Endothelial cell of umbilical vein (primary cell): ENCODE measurements around the gene NECAB2. TPM values are rescaled to one million over a fixed set of nuclear protein-coding genes. Genes with fewer than 3 reads are reported as not detected.

Experiments used
- BruUV-seq: library from RNA; stranded (reverse); fragments of 400-500 nt; replicated peaks from 2 replicates; lab custom pipeline; 2021; lab: Mats Ljungman, UMichigan
- CTCF ChIA-PET: fragments of 300-600, 350-600 bp; sonication (Branson Sonifier 250); formaldehyde crosslinking; loops from one replicate; lab custom pipeline; 2021; ENCODE audit warnings: antibody characterized with exemption, inconsistent platforms; lab: Charles Lee
- POLR2A ChIA-PET: fragments of 300-600, 350-600 bp; sonication (Branson Sonifier 250); formaldehyde crosslinking; loops from one replicate; lab custom pipeline; 2021; ENCODE audit warnings: antibody characterized with exemption, inconsistent platforms; lab: Charles Lee
- DNase-seq: peaks from one replicate; pipeline ENCODE4 v3.0.0-alpha.2; 2011; ENCODE audit warnings: low read depth, low spot score
- FAIRE-seq: peaks from 2 replicates; lab custom pipeline; 2011; peaks lifted over from hg19 to GRCh38; lab: Jason Lieb, UNC
- H2AFZ ChIP-seq: 2 replicates; pipeline ENCODE4 v1.6.0; 2012; ENCODE audit warnings: low read depth, low read length, control low read depth, inconsistent platforms
- H3K27ac ChIP-seq: 2 replicates; pipeline ENCODE4 v1.5.1; 2011; ENCODE audit warnings: low read depth, mild to moderate bottlenecking, control low read depth, low read length, moderate library complexity; ENCODE audit not compliant: insufficient read depth
- H3K27me3 ChIP-seq, 2 experiments: 2 replicates each; pipeline versions ENCODE4 v1.6.0 to v1.6.1; 2011; ENCODE audit warnings: low read length in 2 of 2, mixed read lengths in 1 of 2; ENCODE audit not compliant: control insufficient read depth in 2 of 2, insufficient read depth in 2 of 2
- H3K36me3 ChIP-seq, 2 experiments: 2 replicates in 1 of 2; 3 replicates in 1 of 2; pipeline ENCODE4 v1.5.1; 2011; ENCODE audit warnings: low read length in 2 of 2, mild to moderate bottlenecking in 1 of 2, moderate library complexity in 1 of 2; ENCODE audit not compliant: control insufficient read depth in 2 of 2, insufficient read depth in 2 of 2; ENCODE audit errors: extremely low read depth in 1 of 2
- H3K4me1 ChIP-seq: 3 replicates; pipeline ENCODE4 v1.5.1; 2011; ENCODE audit warnings: mild to moderate bottlenecking, low read length; ENCODE audit not compliant: control insufficient read depth, insufficient read depth; ENCODE audit errors: extremely low read depth
- H3K4me2 ChIP-seq: 2 replicates; pipeline ENCODE4 v1.6.1; 2011; ENCODE audit warnings: low read length, control low read depth, mixed read lengths; ENCODE audit not compliant: insufficient read depth
- H3K4me3 ChIP-seq, 3 experiments: fragments of 200-600 bp in 1 of 3; sonication (generic), shearing (Covaris generic) in 1 of 3; replicated peaks in 1 of 3; 2 replicates each; pipeline ENCODE4 v1.5.1; 2011 to 2016; ENCODE audit warnings: control low read depth in 3 of 3, low read length in 3 of 3, mild to moderate bottlenecking in 2 of 3, inconsistent platforms in 1 of 3, low read depth in 1 of 3, moderate library complexity in 1 of 3; ENCODE audit not compliant: insufficient read depth in 1 of 3
- H3K79me2 ChIP-seq: 2 replicates; pipeline ENCODE4 v1.6.0; 2012; ENCODE audit warnings: low read length, inconsistent platforms; ENCODE audit not compliant: control insufficient read depth, insufficient read depth
- H3K9ac ChIP-seq: replicated peaks from 2 replicates; pipeline ENCODE3; 2011; ENCODE audit warnings: low read length, control low read depth; ENCODE audit not compliant: insufficient read depth; ENCODE audit errors: extremely low read depth
- H3K9me1 ChIP-seq: replicated peaks from 3 replicates; pipeline ENCODE4 v1.6.0; 2011; ENCODE audit warnings: mild to moderate bottlenecking, low read length; ENCODE audit not compliant: control insufficient read depth, insufficient read depth; ENCODE audit errors: extremely low read depth
- H3K9me3 ChIP-seq: replicated peaks from 2 replicates; pipeline ENCODE4 v1.5.1; 2012; ENCODE audit warnings: low read length, inconsistent platforms; ENCODE audit not compliant: control insufficient read depth, insufficient read depth
- H4K20me1 ChIP-seq: replicated peaks from 2 replicates; pipeline ENCODE3; 2011; ENCODE audit warnings: mild to moderate bottlenecking, low read length; ENCODE audit not compliant: control insufficient read depth, insufficient read depth; ENCODE audit errors: extremely low read depth
- CTCF ChIP-seq, 2 donors: IDR thresholded peaks; 1 replicate in 1 of 2; 2 replicates in 1 of 2; pipeline ENCODE4 v1.5.1; 2011; ENCODE audit warnings: low read length in 2 of 2, mild to moderate bottlenecking in 2 of 2, moderate library complexity in 2 of 2, control low read depth in 1 of 2, inconsistent platforms in 1 of 2, low read depth in 1 of 2; ENCODE audit not compliant: insufficient read depth in 1 of 2; ENCODE audit errors: extremely low read depth in 1 of 2
- GATA2 ChIP-seq: IDR thresholded peaks from 2 replicates; pipeline ENCODE4 v1.7.0; 2011; ENCODE audit warnings: low read depth, mild to moderate bottlenecking, moderate library complexity, mixed read lengths, low read length; ENCODE audit not compliant: insufficient read length, insufficient read depth
- POLR2A ChIP-seq: IDR thresholded peaks from 2 replicates; pipeline ENCODE4 v1.6.1; 2012; ENCODE audit warnings: low read depth, mild to moderate bottlenecking, control low read depth, low read length
- POLR2AphosphoS5 ChIP-seq: IDR thresholded peaks from 2 replicates; pipeline ENCODE4 v1.6.1; 2012; ENCODE audit warnings: low read depth, mild to moderate bottlenecking, control low read depth, low read length, moderate library complexity; ENCODE audit not compliant: insufficient read depth
- dilution Hi-C: fragments of 300-500 bp; cut with MboI; formaldehyde crosslinking; loops from one replicate; pipeline ENCODE4 v1.15.0; 2019; ENCODE audit warnings: low sequenced_read_pairs; ENCODE audit not compliant: extremely low pct_ligation_motif_present
- intact Hi-C: fragments of 100-400 bp; cut with micrococcal nuclease; formaldehyde crosslinking; loops from one replicate; pipeline ENCODE4 v1.10.0; 2022
- polyA plus RNA-seq, 4 experiments: library from polyadenylated mRNA; depleted of rRNA in 3 of 4; stranded (reverse) in 3 of 4; unstranded in 1 of 4; fragments of >200 nt; gene quantifications; 2 replicates each; pipeline versions ENCODE4 v1.2.1 to v1.2.3, GENCODE V29; 2011 to 2012; ENCODE audit warnings: missing spikeins in 1 of 4
- total RNA-seq: library from RNA; stranded (reverse); gene quantifications from 2 replicates; pipeline ENCODE4 v1.2.3, GENCODE V29; 2021
- TF ChIP-seq, protein P1 (sequence below): IDR thresholded peaks from 2 replicates; pipeline ENCODE4 v1.6.1; 2011; ENCODE audit not compliant: insufficient read depth, insufficient read length

The NECAB2 gene
- total and polyA plus RNA-seq, 2 donors (not counting 3 experiments of a cell fraction or from before 2014, with no cell fraction given), result 0.26 to 0.31 TPM

DNA sequence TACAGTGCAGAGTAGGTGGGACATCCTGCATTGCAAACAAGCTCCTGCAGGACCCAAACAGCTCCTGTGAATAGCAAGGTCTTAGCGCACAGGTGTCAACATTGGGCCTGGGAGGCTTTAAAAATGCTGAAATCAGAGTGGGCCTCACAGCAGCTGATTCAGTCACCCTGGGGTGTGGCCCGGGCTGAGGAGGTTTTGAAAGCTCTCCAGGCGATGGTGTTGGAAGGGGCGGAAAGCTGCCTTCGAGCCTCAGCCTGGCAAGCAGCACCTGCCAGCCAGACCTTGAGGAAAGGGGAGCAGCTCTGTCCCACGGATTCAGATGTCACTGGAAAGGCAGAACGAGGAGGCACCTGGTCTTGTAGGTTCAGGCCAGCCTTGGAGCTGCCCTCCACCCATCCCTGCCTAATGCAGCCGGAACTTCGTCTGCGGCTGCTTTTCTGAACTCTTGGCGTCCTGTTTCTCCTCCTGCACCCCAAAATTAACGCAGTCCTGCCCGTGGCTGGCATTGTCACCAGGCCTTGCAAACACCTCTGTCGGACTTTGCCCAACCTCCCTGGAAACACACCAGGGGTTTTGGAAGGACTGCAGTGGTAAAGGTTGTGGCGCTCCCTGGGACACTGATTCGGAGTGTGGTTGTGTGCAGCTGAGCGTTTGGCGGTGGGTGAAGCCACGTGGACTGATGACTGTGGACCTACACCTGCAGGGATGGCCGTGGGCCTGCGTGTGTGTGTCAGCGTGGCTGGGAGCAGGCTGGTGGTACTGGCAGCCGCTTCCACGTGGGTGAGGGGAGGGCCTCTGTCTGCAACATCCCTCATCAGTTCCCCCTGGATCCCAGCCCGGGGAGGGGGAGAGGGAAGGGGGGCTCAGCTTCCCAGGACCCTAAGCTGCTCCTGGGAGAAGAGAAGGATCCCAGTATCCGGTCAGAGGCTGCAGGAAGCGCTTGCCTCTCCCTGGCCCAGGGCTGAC, 3.4 kb downstream of the NECAB2 start:
- no peak for FAIRE-seq

GRCh38 chr16:83972256-83973008, 4.4 kb downstream of the NECAB2 start:
- DNase-seq (no peak), FAIRE-seq (no peak)
- no peak overlapping the region for H3K4me2 ChIP-seq
- no peaks in the 10 kb centered on the region for H3K9me3 ChIP-seq
- CTCF ChIA-PET, result interaction anchor here (1.1 kb wide), 1 partner anchor 16 kb away, joined by 4 read pairs; no protein-coding TSS in a partner anchor
- no peaks in the 10 kb centered on the region for H4K20me1 ChIP-seq
- H3K4me3 ChIP-seq, result no peak overlapping the region
- H3K79me2 ChIP-seq, result no peaks in the 10 kb centered on the region
- no peak for TF ChIP-seq POLR2AphosphoS5
- TF ChIP-seq POLR2A, result no peak
- TF ChIP-seq CTCF (IDR thresholded peaks at IDR 0.05; ENCODE audit: extremely low read depth in 1 of 2, insufficient read depth in 1 of 2, low read depth in 1 of 2, low read length in 2 of 2), result no peak
- no peak for TF ChIP-seq GATA2
- intact Hi-C loops (no loop called here), dilution Hi-C loops (no loop called here)
- peaks cover 5 to 8% of the 10 kb centered on the region in 2 experiments for H3K27me3 ChIP-seq
- H3K9ac ChIP-seq, result no peak overlapping the region
- POLR2A ChIA-PET, result no interaction called here
- no peaks in the 10 kb centered on the region for H3K9me1 ChIP-seq
- H2AFZ ChIP-seq, result no peak overlapping the region
- no peaks in the 10 kb centered on the region for H3K36me3 ChIP-seq
- H3K4me1 ChIP-seq, result no peaks in the 10 kb centered on the region
- no peak overlapping the region for H3K27ac ChIP-seq
- BruUV-seq, result no TSS peak

More for the DNA sequence above, 3.4 kb downstream of the NECAB2 start:
- Histone ChIP-seq H3K9ac (no peak overlapping the region), H3K4me1 (no peaks in the 10 kb centered on the region), H3K4me3 (no peak overlapping the region), H3K27me3 (peaks cover 5 to 8% of the 10 kb centered on the region in 2 experiments), H3K9me1 (no peaks in the 10 kb centered on the region), H2AFZ (no peak overlapping the region), H3K27ac (no peak overlapping the region), H3K4me2 (no peak overlapping the region), H3K9me3 (no peaks in the 10 kb centered on the region), H4K20me1 (no peaks in the 10 kb centered on the region), H3K79me2 (no peaks in the 10 kb centered on the region), H3K36me3 (no peaks in the 10 kb centered on the region)
- no peak for DNase-seq
- TF ChIP-seq, protein P1, sequence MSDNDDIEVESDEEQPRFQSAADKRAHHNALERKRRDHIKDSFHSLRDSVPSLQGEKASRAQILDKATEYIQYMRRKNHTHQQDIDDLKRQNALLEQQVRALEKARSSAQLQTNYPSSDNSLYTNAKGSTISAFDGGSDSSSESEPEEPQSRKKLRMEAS, result no peak
- CTCF ChIA-PET, result interaction anchor here (1.1 to 1.5 kb wide), 3 partner anchors 15 to 89 kb away, joined by 3 to 4 read pairs (median 4); no protein-coding TSS in a partner anchor
- POLR2A ChIA-PET, result no interaction called here
- no TSS peak for BruUV-seq
- intact Hi-C loops (no loop called here), dilution Hi-C loops (no loop called here)
